ENCODE results near the gene ADIPOQ.
"Not testable (repeated sequence)": the region's sequence is repeated elsewhere in the genome, so short reads cannot be mapped to it uniquely, and the experiment has no call there.

The ADIPOQ gene

GRCh38 chr3:186875708-186876107 is 33.2 kb downstream of the ADIPOQ start:
- no peaks in the 10 kb centered on the region for H3K36me3 ChIP-seq
- no peaks in the 10 kb centered on the region for H3K27me3 ChIP-seq (ENCODE audit: insufficient read depth, low read depth, severe bottlenecking)
- H3K27ac ChIP-seq: no peak overlapping the region
- no peak for TF ChIP-seq CTCF (IDR thresholded peaks at IDR 0.05; ENCODE audit: low read depth, low read length)
- DNase-seq: no peak
- no peak overlapping the region for H3K4me3 ChIP-seq (ENCODE audit: low read depth, low read length)
- H3K9me3 ChIP-seq (ENCODE audit: severe bottlenecking): peaks cover 6% of the 10 kb centered on the region

GRCh38 chr3:186879781-186880180 is 37.3 kb downstream of the ADIPOQ start:
- H3K36me3 ChIP-seq: no peaks in the 10 kb centered on the region
- no peak overlapping the region for H3K4me3 ChIP-seq (ENCODE audit: low read depth, low read length)
- TF ChIP-seq CTCF (IDR thresholded peaks at IDR 0.05; ENCODE audit: low read depth, low read length): no peak
- DNase-seq: no peak
- peaks cover 6% of the 10 kb centered on the region for H3K9me3 ChIP-seq (ENCODE audit: severe bottlenecking)
- no peak overlapping the region for H3K27ac ChIP-seq
- no peaks in the 10 kb centered on the region for H3K27me3 ChIP-seq (ENCODE audit: insufficient read depth, low read depth, severe bottlenecking)

- no peaks in the 10 kb centered on the region for H3K36me3 ChIP-seq
- H3K9me3 ChIP-seq (ENCODE audit: severe bottlenecking): peaks cover 6% of the 10 kb centered on the region
- DNase-seq: no peak
- H3K4me3 ChIP-seq (ENCODE audit: low read depth, low read length): no peak overlapping the region
- no peak for TF ChIP-seq CTCF (IDR thresholded peaks at IDR 0.05; ENCODE audit: low read depth, low read length)
- no peak overlapping the region for H3K27ac ChIP-seq
- H3K27me3 ChIP-seq (ENCODE audit: insufficient read depth, low read depth, severe bottlenecking): no peaks in the 10 kb centered on the region
Measured at GRCh38 chr3:186880406-186880805, 37.9 kb downstream of the ADIPOQ start.

- H3K9me3 ChIP-seq (ENCODE audit: severe bottlenecking): peaks cover under 1% of the 10 kb centered on the region
- H3K27ac ChIP-seq: no peak overlapping the region
- no peak for TF ChIP-seq CTCF (IDR thresholded peaks at IDR 0.05; ENCODE audit: low read depth, low read length)
- no peak for DNase-seq
- no peaks in the 10 kb centered on the region for H3K27me3 ChIP-seq (ENCODE audit: insufficient read depth, low read depth, severe bottlenecking)
- no peak overlapping the region for H3K4me3 ChIP-seq (ENCODE audit: low read depth, low read length)
- H3K36me3 ChIP-seq: no peaks in the 10 kb centered on the region
Measured at GRCh38 chr3:186882150-186882524, 39.6 kb downstream of the ADIPOQ start.

- Histone ChIP-seq H3K27ac (no peak overlapping the region), H3K36me3 (no peaks in the 10 kb centered on the region), H3K9me3 (ENCODE audit: severe bottlenecking) (no peaks in the 10 kb centered on the region), H3K4me3 (ENCODE audit: low read depth, low read length) (no peak overlapping the region), H3K27me3 (ENCODE audit: insufficient read depth, low read depth, severe bottlenecking) (no peaks in the 10 kb centered on the region)
- TF ChIP-seq CTCF (IDR thresholded peaks at IDR 0.05; ENCODE audit: low read depth, low read length): no peak
- DNase-seq: no peak
Measured at GRCh38 chr3:186882881-186883685, 40.6 kb downstream of the ADIPOQ start.

- no peak for DNase-seq
- no peak for TF ChIP-seq CTCF (IDR thresholded peaks at IDR 0.05; ENCODE audit: low read depth, low read length)
- Histone ChIP-seq H3K27ac (peak overlapping the region; percentile 68), H3K4me3 (ENCODE audit: low read depth, low read length) (no peak overlapping the region), H3K27me3 (ENCODE audit: insufficient read depth, low read depth, severe bottlenecking) (no peaks in the 10 kb centered on the region), H3K36me3 (no peaks in the 10 kb centered on the region), H3K9me3 (ENCODE audit: severe bottlenecking) (no peaks in the 10 kb centered on the region)
Measured at GRCh38 chr3:186883686-186884058, 41.2 kb downstream of the ADIPOQ start.

- H3K27ac ChIP-seq; H3K9me3 ChIP-seq (ENCODE audit: severe bottlenecking); H3K4me3 ChIP-seq (ENCODE audit: low read depth, low read length); H3K36me3 ChIP-seq; DNase-seq; H3K27me3 ChIP-seq (ENCODE audit: insufficient read depth, low read depth, severe bottlenecking): not testable (repeated sequence)
Measured at GRCh38 chr3:186884868-186885267, 42.4 kb downstream of the ADIPOQ start.
